K562 (cell line): Measurements from ENCODE around the gene RPF1. TPM values are rescaled to one million over a fixed set of nuclear protein-coding genes. Genes with fewer than 3 reads are reported as not detected.

Source experiments
- ATAC-seq: fragments of 200-7000 bp; cut with Tn5 transposase; 3 replicates; pipeline ENCODE4 v1.9.1; 2020; ENCODE audit warnings: moderate library complexity
- BruUV-seq: library from RNA; stranded (reverse); fragments of 400-500 nt; replicated peaks from 2 replicates; lab custom pipeline; 2021; lab: Mats Ljungman, UMichigan
- CTCF ChIA-PET: fragments of 300-600 bp; formaldehyde crosslinking; extraction: SDS; loops from one replicate; lab custom pipeline; 2021; ENCODE audit warnings: low intra/inter-chr PET ratio; lab: Yijun Ruan, JAX
- POLR2A ChIA-PET: fragments of 300-600, 350-650 bp; sonication (Branson Sonifier 250); formaldehyde crosslinking; extraction: SDS; loops from one replicate; lab custom pipeline; 2021; ENCODE audit warnings: antibody characterized with exemption, inconsistent platforms; lab: Yijun Ruan, JAX
- DNase-seq, 4 experiments: peaks; one replicate each; pipeline versions ENCODE4 v3.0.0 to v3.0.0-alpha.2; 2011 to 2018; ENCODE audit warnings: low spot score in 3 of 4, mixed read lengths in 3 of 4; ENCODE audit errors: extremely low read depth in 1 of 4
- FAIRE-seq: peaks from 2 replicates; lab custom pipeline; 2011; peaks lifted over from hg19 to GRCh38; lab: Jason Lieb, UNC
- H2AFZ ChIP-seq: 2 replicates; pipeline ENCODE4 v1.6.0; 2011; ENCODE audit warnings: low read depth, low read length, control low read depth, inconsistent platforms
- H3K27ac ChIP-seq: fragments of 200-600 bp; 3 replicates; pipeline ENCODE4 v1.8.0; 2011; ENCODE audit warnings: low read depth, mild to moderate bottlenecking, control low read depth, inconsistent platforms, low read length, moderate library complexity, mixed read lengths; ENCODE audit errors: extremely low read depth
- H3K27me3 ChIP-seq, 2 experiments: fragments of 300-600 bp in 1 of 2; 2 replicates in 1 of 2; 3 replicates in 1 of 2; pipeline versions ENCODE4 v1.6.0 to v1.8.0; 2011; ENCODE audit warnings: inconsistent platforms in 2 of 2, low read length in 2 of 2, mild to moderate bottlenecking in 1 of 2, mixed read lengths in 1 of 2, moderate library complexity in 1 of 2; ENCODE audit not compliant: control insufficient read depth in 2 of 2, insufficient read depth in 2 of 2
- H3K36me3 ChIP-seq: fragments of 300-600 bp; 3 replicates; pipeline ENCODE4 v1.8.0; 2011; ENCODE audit warnings: mild to moderate bottlenecking, low read length, inconsistent platforms; ENCODE audit not compliant: control insufficient read depth, insufficient read depth
- H3K4me1 ChIP-seq, 2 experiments: fragments of 200-600 bp in 1 of 2; replicated peaks in 1 of 2; 2 replicates in 1 of 2; 3 replicates in 1 of 2; pipeline versions ENCODE4 v1.5.1 to v1.8.0; 2011; ENCODE audit warnings: inconsistent platforms in 2 of 2, low read length in 2 of 2, mild to moderate bottlenecking in 1 of 2, mixed read lengths in 1 of 2, moderate library complexity in 1 of 2; ENCODE audit not compliant: control insufficient read depth in 2 of 2, insufficient read depth in 2 of 2
- H3K4me2 ChIP-seq: 2 replicates; pipeline ENCODE4 v1.6.1; 2011; ENCODE audit warnings: low read length, control low read depth, inconsistent platforms, mixed read lengths; ENCODE audit not compliant: insufficient read depth
- H3K4me3 ChIP-seq: fragments of 200-600 bp; sonication (generic), shearing (Covaris generic); 2 replicates; pipeline ENCODE4 v1.5.1; 2016; ENCODE audit warnings: control low read depth, inconsistent platforms
- H3K79me2 ChIP-seq: fragments of 200-600 bp; 3 replicates; pipeline ENCODE4 v1.8.0; 2011; ENCODE audit warnings: low read length, inconsistent platforms; ENCODE audit not compliant: control insufficient read depth, insufficient read depth
- H3K9ac ChIP-seq, 2 experiments: 2 replicates each; pipeline versions ENCODE4 v1.6.0 to v1.6.1; 2011; ENCODE audit warnings: low read depth in 2 of 2, low read length in 2 of 2, control low read depth in 1 of 2, inconsistent platforms in 1 of 2, mild to moderate bottlenecking in 1 of 2, mixed read lengths in 1 of 2; ENCODE audit not compliant: insufficient read depth in 1 of 2
- H3K9me1 ChIP-seq: one replicate; pipeline ENCODE4 v1.6.0; 2011; ENCODE audit warnings: inconsistent platforms, mild to moderate bottlenecking, low read length, moderate library complexity; ENCODE audit not compliant: control insufficient read depth, insufficient read depth
- H3K9me3 ChIP-seq: replicated peaks from 2 replicates; pipeline ENCODE4 v1.5.1; 2011; ENCODE audit warnings: low read depth, low read length, inconsistent platforms; ENCODE audit not compliant: control insufficient read depth, insufficient read depth
- H4K20me1 ChIP-seq: replicated peaks from 2 replicates; pipeline ENCODE4 v1.6.1; 2011; ENCODE audit warnings: low read length, inconsistent platforms, mixed read lengths; ENCODE audit not compliant: control insufficient read depth, insufficient read depth
- CBX3 ChIP-seq, 2 experiments: IDR thresholded peaks; 1 replicate in 1 of 2; 2 replicates in 1 of 2; pipeline ENCODE4 v1.6.1; 2012; ENCODE audit warnings: inconsistent platforms in 2 of 2, low read length in 2 of 2, borderline replicate concordance in 1 of 2, control low read depth in 1 of 2
- FOSL1 ChIP-seq: fragments of 200-800 bp; sonication (Bioruptor generic); conservative IDR thresholded peaks from 2 replicates; pipeline ENCODE4 v1.6.1; 2016; ENCODE audit warnings: missing genetic modification characterization, missing compliant biosample characterization
- HDGF ChIP-seq: fragments of 450-650 bp; IDR thresholded peaks from 2 replicates; pipeline ENCODE4 v1.6.1; 2016
- ILF3 ChIP-seq: fragments of 450-650 bp; IDR thresholded peaks from 2 replicates; pipeline ENCODE4 v1.6.1; 2018; ENCODE audit warnings: antibody characterized with exemption, mild to moderate bottlenecking, moderate library complexity, borderline replicate concordance
- SRSF9 ChIP-seq: fragments of 200-400 bp; formaldehyde crosslinking; IDR thresholded peaks from 2 replicates; pipeline ENCODE4 v1.6.1; 2017; ENCODE audit warnings: low read depth, low read length, borderline replicate concordance
- ZBTB7A ChIP-seq: IDR thresholded peaks from 2 replicates; pipeline ENCODE4 v1.6.1; 2011; ENCODE audit warnings: low read depth, mild to moderate bottlenecking, low read length, moderate library complexity, borderline replicate concordance; ENCODE audit not compliant: control insufficient read depth
- ZC3H11A ChIP-seq: IDR thresholded peaks from 2 replicates; pipeline ENCODE4 v1.6.1; 2012; ENCODE audit warnings: low read depth, low read length, improper control_type of control experiment
- ZSCAN29 ChIP-seq: fragments of 450-650 bp; IDR thresholded peaks from 2 replicates; pipeline ENCODE4 v1.6.1; 2017
- WGBS: fragments of 100-300 bp; shearing (Covaris generic); methylation state at CpG from one replicate; pipeline ENCODE4 v1.1.6; 2016; ENCODE audit warnings: low coverage, mixed read lengths; ENCODE audit not compliant: insufficient coverage; ENCODE audit errors: missing lambda C conversion rate; 5-methylcytosine and 5-hydroxymethylcytosine counted together
- in situ Hi-C: fragments of 300-500 bp; cut with MboI; formaldehyde crosslinking; loops from 4 replicates; pipeline ENCODE4 v1.15.0; 2018; ENCODE audit warnings: inconsistent platforms, mixed read lengths
- intact Hi-C: fragments of 100-400 bp; cut with micrococcal nuclease; formaldehyde crosslinking; loops from 2 replicates; pipeline ENCODE4 v1.14.2; 2022
- polyA plus RNA-seq, 8 experiments: library from polyadenylated mRNA; depleted of rRNA in 4 of 8; stranded (reverse) in 5 of 8; unstranded in 3 of 8; fragments of >200 nt; fragmentation: Nextera tagmentation in 2 of 8; fragmentation: Illumina TruSeq in 1 of 8; extraction: Ambion mirVana in 2 of 8; extraction: Trizol in 1 of 8; gene quantifications; 2 replicates each; pipeline versions ENCODE4 v1.2.1 to v1.2.3, GENCODE V29; 2011 to 2014; ENCODE audit warnings: inconsistent platforms in 1 of 8, missing spikeins in 1 of 8
- total RNA-seq, 7 experiments: library from RNA; depleted of rRNA in 6 of 7; stranded (reverse); fragments of >200 nt in 6 of 7; fragmentation: Illumina TruSeq in 2 of 7; extraction: Trizol in 2 of 7; gene quantifications; 2 replicates each; pipeline versions ENCODE4 v1.2.1 to v1.2.3, GENCODE V29; 2011 to 2021; ENCODE audit warnings: low replicate concordance in 1 of 7

RPF1 gene
- total and polyA plus RNA-seq, 9 of the 15 experiments (the other 6 are each of a cell fraction or from before 2014, with no cell fraction given): 52.4 to 156 (median 90.2) TPM

DNA sequence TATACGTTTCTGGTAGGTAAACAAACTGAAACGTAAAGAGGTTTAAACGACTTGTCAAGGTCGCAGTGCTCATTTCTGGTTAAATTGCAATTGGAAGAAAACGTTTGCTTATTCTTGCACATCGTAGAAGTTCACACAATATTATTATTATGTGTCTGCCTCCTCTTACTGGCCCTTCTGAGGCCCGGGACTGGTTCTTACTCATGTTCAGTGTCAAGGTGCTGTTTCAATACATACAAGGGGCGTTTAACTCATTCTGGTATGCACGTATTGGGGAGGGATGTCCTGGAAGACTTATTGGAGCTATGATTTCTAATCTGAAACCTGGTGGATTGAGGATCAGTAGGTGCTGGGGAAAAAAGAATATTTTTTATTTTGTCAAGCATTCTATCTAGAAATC, 932 bp downstream of the RPF1 start:
- DNase-seq (peak; percentile 13 to 25 (median 17)), ATAC-seq (peak; percentile 59)
- Histone ChIP-seq H3K4me2 (peak overlapping the region; percentile 95), H3K36me3 (peaks cover 32% of the 10 kb centered on the region), H2AFZ (peak overlapping the region; percentile 100), H3K4me3 (peak overlapping the region; percentile 89), H3K9ac (peak overlapping the region in 1 of 2 experiments; percentile 92; a peak in 2 of 4 replicates), H3K27ac (peak overlapping the region; percentile 88; the same call in 2 of the 3 replicates)
- in situ Hi-C loops: no loop called here
- 1% methylated on average over 9 of the region's 9 CpGs for WGBS
- POLR2A ChIA-PET: interaction anchor here (0.6 to 2.9 kb wide), 5 partner anchors 10 to 47 kb away, joined by 3 to 34 read pairs (median 9); partner anchors contain the start of genes GNG5 and SPATA1
- 0 out of 2 replicates have a peak, but pooled peaks have one; percentile 21 for TF ChIP-seq ILF3
- TF ChIP-seq HDGF: no peak
- no peak for TF ChIP-seq ZBTB7A
- 0 out of 2 replicates have a peak, but pooled peaks have one; percentile 4 for TF ChIP-seq FOSL1 (tag)
- TF ChIP-seq CBX3 (IDR thresholded peaks at IDR 0.05; ENCODE audit: borderline replicate concordance in 1 of 2, low read length in 2 of 2): no peak
- TF ChIP-seq ZSCAN29: no peak
- no peak for TF ChIP-seq SRSF9
- TF ChIP-seq ZC3H11A: no peak
- TF ChIP-seq, all 486 proteins: peak for 2
- H3K9me3 ChIP-seq: peaks cover 9% of the 10 kb centered on the region
- peaks cover 53% of the 10 kb centered on the region for H3K79me2 ChIP-seq
- BruUV-seq: no TSS peak
- peaks cover 0 to 5% of the 10 kb centered on the region in 2 experiments; a peak in 2 of 5 replicates for H3K4me1 ChIP-seq
- H3K9me1 ChIP-seq: no peaks in the 10 kb centered on the region
- FAIRE-seq: no peak
- H4K20me1 ChIP-seq: peaks cover 9% of the 10 kb centered on the region; the same call in 1 of the 2 replicates
- CTCF ChIA-PET: no interaction called here
- intact Hi-C loops: loop anchor here (1.0 kb wide), 1 partner anchor 26 kb away; the partner anchor contains the start of genes GNG5 and SPATA1
- no peaks in the 10 kb centered on the region; a peak in 1 of 5 replicates for H3K27me3 ChIP-seq
